ENCODE results near the gene MACF1. TPM values are rescaled to one million over a fixed set of nuclear protein-coding genes. Genes with fewer than 3 reads are reported as not detected.
A peak's percentile ranks its signal among the peaks of the same experiment; 100 is the strongest.

Gene MACF1
- total RNA-seq, 2 donors from 2014 or later, result 121 to 149 TPM

- ATAC-seq (no peak), DNase-seq (no peak)
- intact Hi-C loops (cut with DNase I, micrococcal nuclease), result no loop called here
Observed at GRCh38 chr1:39394059-39394458, 189.6 kb downstream of the MACF1 start.

DNA sequence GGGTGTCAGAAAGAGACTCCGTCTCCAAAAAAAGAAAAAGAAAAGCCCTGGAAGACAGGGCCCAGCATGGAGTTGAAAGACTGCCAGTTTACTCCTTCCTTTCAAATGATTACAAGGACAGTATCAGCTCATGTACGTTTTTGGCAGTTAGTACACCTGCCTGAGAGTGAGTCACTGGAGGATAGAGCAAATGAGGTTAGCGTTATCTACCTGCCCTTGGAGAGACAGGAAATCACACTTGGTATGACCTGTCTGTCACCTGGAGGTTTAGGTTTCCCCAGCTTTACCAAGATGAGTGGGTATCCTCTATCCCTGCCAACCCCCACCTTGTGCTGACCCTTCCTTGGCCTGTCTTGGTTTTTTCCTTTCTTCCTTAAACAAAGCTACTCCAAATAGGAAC, 190.1 kb downstream of the MACF1 start:
- intact Hi-C loops (cut with DNase I, micrococcal nuclease), result no loop called here
- peak in 1 of 2 donors; percentile 38 for DNase-seq
- ATAC-seq, result peak; percentile 81

DNA sequence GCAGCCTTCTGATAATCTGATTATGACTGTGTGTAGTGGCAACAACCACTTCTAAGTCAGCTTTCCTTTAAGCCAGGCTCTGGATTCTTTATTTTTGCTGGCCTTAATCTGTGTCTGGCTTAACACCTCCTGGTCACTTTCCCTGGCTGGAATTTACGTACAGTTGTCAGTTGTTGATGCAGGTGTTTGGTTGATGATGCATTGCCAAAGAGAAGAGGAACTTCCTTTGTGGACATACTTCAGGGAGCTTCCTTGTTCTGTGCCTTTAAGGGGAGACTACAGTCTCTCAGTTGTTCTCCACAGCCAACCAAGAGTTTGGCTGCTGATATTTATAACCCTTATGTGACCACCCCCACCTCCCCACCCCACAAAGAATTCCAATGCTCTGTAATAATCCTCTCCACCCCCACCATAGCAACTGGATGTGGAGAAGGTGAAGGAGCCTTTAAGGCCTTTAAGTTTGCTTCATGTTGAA, 190.9 kb downstream of the MACF1 start:
- peak; percentile 68 for ATAC-seq
- no peak for DNase-seq

DNA sequence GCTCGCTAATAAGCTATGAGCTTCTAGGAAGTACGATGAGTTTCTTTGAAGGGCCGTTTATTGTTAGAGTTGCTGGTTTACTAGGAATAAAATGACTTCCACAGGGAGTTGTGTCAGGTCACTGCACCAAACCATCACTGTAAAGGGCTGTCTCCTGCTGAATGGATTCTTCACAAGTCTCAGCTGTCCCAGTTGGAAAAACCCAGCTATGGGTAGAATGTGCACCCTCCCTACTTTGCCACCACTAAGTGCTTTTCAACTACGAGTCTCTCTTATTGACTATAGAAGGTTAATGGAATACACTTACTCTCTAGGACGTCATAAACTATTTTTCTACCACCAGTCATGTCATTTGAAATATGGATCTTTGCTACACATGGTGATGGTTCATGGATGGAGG, 192.2 kb downstream of the MACF1 start:
- ATAC-seq, result no peak
- no peak for DNase-seq
- intact Hi-C loops (cut with DNase I, micrococcal nuclease), result no loop called here

More for the DNA sequence above, 190.9 kb downstream of the MACF1 start:
- intact Hi-C loops (cut with DNase I, micrococcal nuclease), result no loop called here

DNA sequence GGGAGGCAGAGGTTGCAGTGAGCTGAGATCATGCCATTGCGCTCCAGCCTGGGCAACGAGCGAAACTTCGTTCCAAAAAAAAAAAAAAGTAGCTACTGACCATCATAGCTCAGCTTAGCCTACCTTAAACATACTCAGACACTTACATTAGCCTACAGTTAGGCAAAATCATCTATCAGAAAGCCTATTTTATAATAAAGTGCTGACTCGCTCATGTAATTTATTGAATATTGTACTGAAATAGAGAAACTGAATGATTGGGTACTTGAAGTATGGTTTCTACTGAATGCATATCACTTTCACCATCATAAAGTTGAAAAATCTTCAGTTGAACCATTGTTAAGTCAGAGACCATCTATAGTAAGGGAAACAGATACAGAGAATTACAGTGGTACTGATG, 193.0 kb downstream of the MACF1 start:
- no peak for ATAC-seq
- DNase-seq, result no peak
- intact Hi-C loops (cut with DNase I, micrococcal nuclease), result no loop called here

- DNase-seq (peak; percentile 47 to 82), ATAC-seq (peak; percentile 85)
- intact Hi-C loops (cut with DNase I, micrococcal nuclease), result no loop called here
Observed at GRCh38 chr1:39398278-39399021, 194.0 kb downstream of the MACF1 start.

- intact Hi-C loops (cut with DNase I, micrococcal nuclease), result no loop called here
- ATAC-seq, result no peak
- DNase-seq, result no peak
Observed at GRCh38 chr1:39401106-39401505, 196.6 kb downstream of the MACF1 start.

GRCh38 chr1:39404876-39405275, 200.4 kb downstream of the MACF1 start:
- DNase-seq (no peak), ATAC-seq (no peak)
- intact Hi-C loops (cut with DNase I, micrococcal nuclease), result no loop called here

- ATAC-seq (no peak), DNase-seq (no peak)
- intact Hi-C loops (cut with DNase I, micrococcal nuclease), result no loop called here
Observed at GRCh38 chr1:39405358-39405757, 200.9 kb downstream of the MACF1 start.

DNA sequence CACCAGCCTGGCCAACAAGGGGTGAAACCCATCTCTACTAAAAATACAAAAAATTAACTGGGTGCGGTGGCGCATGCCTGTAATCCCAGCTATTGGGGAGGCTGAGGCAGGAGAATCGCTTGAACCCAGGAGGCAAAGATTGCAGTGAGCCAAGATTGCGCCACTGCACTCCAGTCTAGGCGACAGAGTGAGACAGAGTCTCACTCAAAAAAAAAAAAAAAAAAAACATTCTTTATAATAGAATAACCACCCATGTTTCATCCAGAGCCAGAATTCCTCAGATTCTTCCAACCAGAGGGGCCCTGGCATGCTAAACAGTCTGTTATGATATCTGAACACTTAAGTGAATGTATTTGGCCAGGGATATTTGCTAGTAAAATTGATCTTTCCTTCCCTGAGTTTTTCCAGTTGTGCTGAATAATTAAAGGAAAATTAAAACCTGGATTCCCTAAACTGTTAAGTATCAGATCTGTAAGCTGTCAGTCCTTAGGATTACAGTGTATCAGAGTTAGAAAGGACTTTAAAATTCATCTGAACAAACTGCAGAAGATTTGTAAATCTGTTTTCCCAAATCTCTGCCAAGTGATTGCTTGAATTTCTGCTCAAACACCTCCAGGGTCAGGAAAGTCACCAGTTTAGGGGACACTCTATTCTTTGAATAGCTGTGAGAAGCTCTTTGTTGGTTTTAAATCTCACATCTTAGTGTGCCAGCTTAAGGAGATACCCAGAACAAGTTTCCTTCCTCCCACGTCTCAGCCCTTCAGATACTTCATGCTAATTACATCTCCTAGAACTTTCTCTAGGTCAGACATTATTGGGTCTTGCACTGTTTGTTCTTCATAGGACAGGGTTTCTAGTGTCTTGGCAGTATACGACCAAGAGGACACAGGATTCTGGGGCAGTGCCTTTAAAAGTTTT, 202.3 kb downstream of the MACF1 start:
- no peak for ATAC-seq
- intact Hi-C loops (cut with DNase I, micrococcal nuclease), result no loop called here
- no peak for DNase-seq

DNA sequence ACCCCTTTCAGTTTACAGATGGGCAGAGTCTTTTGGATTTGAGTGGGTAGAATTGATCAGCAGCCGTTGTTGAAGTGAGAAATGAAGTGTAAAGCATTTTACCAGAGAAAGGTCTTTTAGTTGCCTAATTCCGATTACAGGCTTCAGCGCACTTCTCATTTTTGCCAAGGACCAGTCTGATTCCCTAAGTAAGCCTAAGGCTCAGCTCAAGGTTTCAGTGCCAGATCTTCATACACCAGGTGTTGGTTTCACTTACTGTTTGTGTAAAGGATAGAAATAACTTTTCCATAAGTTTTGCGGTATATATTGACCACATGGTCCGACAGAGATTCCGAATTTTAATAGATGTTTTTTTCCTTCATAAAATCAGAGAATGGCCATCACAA, 203.0 kb downstream of the MACF1 start:
- intact Hi-C loops (cut with DNase I, micrococcal nuclease), result no loop called here
- DNase-seq (no peak), ATAC-seq (no peak)

DNA sequence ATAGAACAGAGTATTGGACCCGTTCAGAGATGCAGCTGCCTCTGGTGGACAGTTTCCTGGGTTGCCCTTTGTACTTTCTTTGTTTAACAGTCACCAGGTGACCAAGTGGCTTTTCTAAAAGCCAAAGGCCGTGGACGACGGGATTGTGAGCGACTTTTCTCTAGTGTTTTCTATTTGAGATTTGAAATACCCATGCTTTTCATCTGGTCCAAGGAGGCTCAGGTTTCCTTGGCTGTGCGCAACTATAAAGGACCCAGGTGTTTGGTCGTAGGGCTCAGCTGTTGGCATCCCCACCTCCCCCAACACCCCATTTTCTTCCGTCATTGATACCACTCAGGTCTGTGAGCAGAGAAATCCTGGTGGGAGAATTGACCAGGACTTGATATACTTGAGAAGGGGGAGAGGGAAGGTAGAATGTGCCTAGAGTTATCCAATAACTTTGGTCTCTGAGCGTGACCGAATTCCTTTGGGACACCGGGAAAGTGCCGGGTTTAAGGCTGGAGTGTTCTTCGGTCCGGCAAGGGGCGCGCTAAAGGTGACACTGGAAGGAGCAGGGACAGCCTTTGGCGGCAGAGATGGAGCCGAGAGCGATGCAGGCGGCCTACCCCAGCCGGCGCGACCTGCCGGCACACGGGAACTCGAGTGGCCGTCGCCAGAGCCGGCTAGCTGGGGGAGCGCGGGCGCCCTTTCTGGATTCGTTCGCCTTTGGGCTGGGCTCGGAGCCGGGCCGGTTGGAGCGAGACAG, 203.6 kb downstream of the MACF1 start:
- peak in 1 of 2 donors; percentile 38 for DNase-seq
- ATAC-seq, result peak; percentile 50
- intact Hi-C loops (cut with DNase I, micrococcal nuclease), result no loop called here

- DNase-seq, result peak; percentile 91 to 95
- intact Hi-C loops (cut with DNase I, micrococcal nuclease), result no loop called here
- ATAC-seq, result peak; percentile 88
Observed at GRCh38 chr1:39408641-39409054, 204.2 kb downstream of the MACF1 start.

- DNase-seq (peak in 1 of 2 donors; percentile 47), ATAC-seq (peak; percentile 29)
- intact Hi-C loops (cut with DNase I, micrococcal nuclease), result no loop called here
Observed at GRCh38 chr1:39409055-39409816, 204.7 kb downstream of the MACF1 start.

DNA sequence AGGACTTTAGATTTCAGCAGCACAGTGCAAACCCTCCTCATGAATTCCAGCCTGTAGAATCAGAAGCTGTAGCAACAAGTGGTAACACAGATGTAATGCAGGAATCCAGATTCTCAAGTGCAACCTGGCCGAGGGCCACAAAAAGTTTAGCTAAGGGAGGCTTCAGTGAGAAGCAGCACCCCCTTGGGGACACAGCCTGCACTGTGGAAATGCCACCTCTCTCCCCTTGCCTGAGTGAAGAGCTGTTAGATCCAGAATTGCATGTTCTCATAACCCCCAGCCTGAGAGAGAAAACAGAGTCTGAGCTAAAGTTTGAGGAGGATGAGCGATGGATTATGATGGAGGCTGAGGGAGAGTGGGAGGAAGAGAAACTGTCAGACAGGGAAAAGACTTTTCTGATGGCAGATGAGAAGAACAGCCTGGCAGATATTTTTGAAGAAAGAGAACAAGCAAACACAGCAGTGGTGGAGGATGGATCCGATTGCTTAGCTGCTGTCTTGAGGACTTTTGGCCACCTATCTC, 206.5 kb downstream of the MACF1 start:
- ATAC-seq (peak; percentile 19), DNase-seq (peak; percentile 73 to 82)
- intact Hi-C loops (cut with DNase I, micrococcal nuclease), result no loop called here

DNA sequence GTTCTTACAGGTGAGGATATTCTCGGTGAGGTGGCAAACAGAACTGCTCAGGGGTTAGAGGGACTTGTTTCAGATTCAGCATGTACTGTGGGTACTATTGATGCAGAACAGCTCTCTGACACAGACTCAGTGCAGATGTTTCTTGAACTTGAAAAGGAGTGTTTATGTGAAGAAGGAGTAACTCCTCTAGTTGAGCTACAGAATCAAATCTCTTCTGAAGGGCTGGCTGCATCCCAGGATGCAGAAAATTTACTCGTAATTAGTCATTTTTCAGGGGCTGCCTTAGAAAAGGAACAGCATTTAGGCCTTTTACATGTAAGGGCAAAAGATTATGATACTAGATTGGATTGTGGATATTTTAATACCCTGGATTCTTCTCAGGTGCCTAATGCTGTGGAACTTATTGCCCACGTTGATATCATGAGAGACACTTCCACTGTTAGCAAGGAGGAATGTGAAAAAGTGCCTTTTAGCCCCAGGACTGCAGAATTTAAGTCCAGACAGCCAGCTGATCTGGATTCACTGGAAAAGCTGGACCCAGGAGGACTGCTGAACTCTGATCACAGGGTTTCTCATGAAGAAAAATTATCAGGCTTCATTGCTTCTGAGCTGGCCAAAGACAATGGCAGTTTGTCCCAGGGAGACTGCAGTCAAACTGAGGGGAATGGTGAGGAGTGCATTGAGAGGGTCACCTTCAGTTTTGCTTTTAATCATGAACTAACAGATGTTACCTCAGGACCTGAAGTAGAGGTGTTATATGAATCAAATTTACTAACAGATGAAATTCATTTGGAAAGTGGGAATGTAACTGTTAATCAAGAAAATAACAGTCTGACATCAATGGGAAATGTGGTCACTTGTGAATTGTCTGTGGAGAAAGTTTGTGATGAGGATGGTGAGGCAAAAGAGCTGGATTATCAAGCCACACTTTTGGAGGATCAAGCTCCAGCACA, 207.3 kb downstream of the MACF1 start:
- intact Hi-C loops (cut with DNase I, micrococcal nuclease), result no loop called here
- ATAC-seq, result no peak

DNA sequence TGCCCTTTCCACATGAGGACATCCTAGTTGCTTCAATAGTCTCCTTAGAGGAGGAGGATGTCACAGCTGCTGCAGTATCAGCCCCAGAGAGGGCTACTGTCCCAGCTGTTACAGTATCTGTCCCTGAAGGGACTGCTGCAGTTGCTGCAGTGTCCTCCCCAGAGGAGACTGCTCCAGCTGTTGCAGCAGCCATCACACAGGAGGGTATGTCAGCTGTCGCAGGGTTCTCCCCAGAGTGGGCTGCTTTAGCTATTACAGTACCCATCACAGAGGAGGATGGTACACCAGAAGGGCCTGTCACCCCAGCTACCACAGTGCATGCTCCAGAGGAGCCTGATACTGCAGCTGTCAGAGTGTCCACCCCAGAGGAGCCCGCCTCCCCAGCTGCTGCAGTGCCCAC, 208.4 kb downstream of the MACF1 start:
- DNase-seq (no peak), ATAC-seq (no peak)
- intact Hi-C loops (cut with DNase I, micrococcal nuclease), result no loop called here

More for the DNA sequence above, 207.3 kb downstream of the MACF1 start:
- DNase-seq, result no peak
